LNCaP clone FGC (cell line): ENCODE measurements around the gene LDHAL6B.

ENCODE experiments used
- DNase-seq: peaks from one replicate; pipeline ENCODE4 v3.0.0-alpha.2; 2011; ENCODE audit warnings: low read depth
- H3K4me3 ChIP-seq: 2 replicates; pipeline ENCODE4 v1.5.1; 2011; ENCODE audit warnings: mild to moderate bottlenecking, low read depth, low read length, control low read depth
- CTCF ChIP-seq: IDR thresholded peaks from 2 replicates; pipeline ENCODE4 v1.5.1; 2012; ENCODE audit warnings: mild to moderate bottlenecking; ENCODE audit not compliant: control insufficient read depth, insufficient read depth; ENCODE audit errors: extremely low read depth

Gene LDHAL6B

GRCh38 chr15:59250249-59250648 lies 43.6 kb downstream of the LDHAL6B start:
- H3K4me3 ChIP-seq = no peak overlapping the region
- TF ChIP-seq CTCF = no peak
- no peak for DNase-seq

- DNase-seq = peak; percentile 69
- no peak for TF ChIP-seq CTCF
- peak overlapping the region; percentile 1; the same call in 1 of the 2 replicates for H3K4me3 ChIP-seq
These were observed 44.6 kb downstream of the LDHAL6B start for GRCh38 chr15:59251001-59251845.

GRCh38 chr15:59252137-59252536 lies 45.5 kb downstream of the LDHAL6B start:
- DNase-seq = no peak
- no peak overlapping the region for H3K4me3 ChIP-seq
- TF ChIP-seq CTCF = no peak

- TF ChIP-seq CTCF = no peak
- H3K4me3 ChIP-seq = no peak overlapping the region
- DNase-seq = no peak
These were observed 49.2 kb downstream of the LDHAL6B start for GRCh38 chr15:59255680-59256336.

GRCh38 chr15:59256482-59256881 lies 49.8 kb downstream of the LDHAL6B start:
- TF ChIP-seq CTCF = no peak
- DNase-seq = no peak
- H3K4me3 ChIP-seq = no peak overlapping the region

GRCh38 chr15:59257140-59257539 lies 50.5 kb downstream of the LDHAL6B start:
- no peak overlapping the region for H3K4me3 ChIP-seq
- no peak for TF ChIP-seq CTCF
- DNase-seq = no peak
